T1000 (cell line): ENCODE measurements around the gene ZNF688.
"Not testable (repeated sequence)": the region's sequence is repeated elsewhere in the genome, so short reads cannot be mapped to it uniquely, and the experiment has no call there.

Source experiments
- DNase-seq: peaks from one replicate; lab custom pipeline; 2025; ENCODE audit warnings: mixed read lengths; lab: John Stamatoyannopoulos, UW

The ZNF688 gene

GRCh38 chr16:30571445-30572322 is at the start of gene ZNF688:
TSS of gene ZNF688 (minus strand) at chr16:30571714. CDS start at chr16:30571629, 85 bp downstream.
- peak; percentile 82 for DNase-seq

GRCh38 chr16:30620169-30620568 is 48.7 kb upstream of the ZNF688 start:
- no peak for DNase-seq

DNA sequence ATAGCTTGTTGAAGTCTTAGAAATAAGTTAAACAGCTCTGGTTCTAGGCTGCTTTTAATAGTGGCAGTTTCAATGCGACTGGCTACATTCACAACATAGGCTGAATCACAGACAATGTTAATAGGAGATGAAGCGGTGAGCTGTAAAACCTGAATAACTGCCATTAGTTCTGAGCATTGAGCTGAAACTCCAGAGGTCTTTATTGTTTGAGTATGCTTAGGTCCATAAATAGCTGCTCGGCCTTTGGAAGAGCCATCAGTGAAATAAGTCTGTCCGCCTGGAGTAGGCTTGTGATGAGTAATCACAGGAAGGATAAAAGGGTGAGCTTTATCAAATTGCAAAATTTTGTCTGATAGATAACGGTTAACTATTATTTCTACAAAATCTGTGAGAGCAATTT is 48.1 kb upstream of the ZNF688 start:
- no peak for DNase-seq

DNA sequence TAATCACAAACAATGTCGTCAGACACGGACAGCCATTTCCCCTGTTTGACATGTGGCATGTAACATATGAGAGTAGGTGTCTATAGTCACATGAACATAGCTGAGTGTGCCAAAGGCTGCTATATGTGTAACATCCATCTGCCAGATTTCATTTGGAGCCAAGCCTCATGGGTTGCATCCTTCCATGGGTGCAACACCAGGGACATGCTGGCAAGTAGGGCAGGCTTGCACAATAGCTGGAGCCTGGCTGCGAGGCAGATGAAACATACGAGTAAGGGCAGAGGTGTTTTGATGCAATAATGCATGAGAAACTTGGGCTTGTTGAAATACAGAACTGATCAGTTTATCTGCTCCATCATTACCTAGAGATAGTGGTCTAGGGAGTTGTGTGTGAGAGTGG is 47.7 kb upstream of the ZNF688 start:
- DNase-seq, result no peak

GRCh38 chr16:30615358-30616091 is 44.0 kb upstream of the ZNF688 start:
- no peak for DNase-seq

DNA sequence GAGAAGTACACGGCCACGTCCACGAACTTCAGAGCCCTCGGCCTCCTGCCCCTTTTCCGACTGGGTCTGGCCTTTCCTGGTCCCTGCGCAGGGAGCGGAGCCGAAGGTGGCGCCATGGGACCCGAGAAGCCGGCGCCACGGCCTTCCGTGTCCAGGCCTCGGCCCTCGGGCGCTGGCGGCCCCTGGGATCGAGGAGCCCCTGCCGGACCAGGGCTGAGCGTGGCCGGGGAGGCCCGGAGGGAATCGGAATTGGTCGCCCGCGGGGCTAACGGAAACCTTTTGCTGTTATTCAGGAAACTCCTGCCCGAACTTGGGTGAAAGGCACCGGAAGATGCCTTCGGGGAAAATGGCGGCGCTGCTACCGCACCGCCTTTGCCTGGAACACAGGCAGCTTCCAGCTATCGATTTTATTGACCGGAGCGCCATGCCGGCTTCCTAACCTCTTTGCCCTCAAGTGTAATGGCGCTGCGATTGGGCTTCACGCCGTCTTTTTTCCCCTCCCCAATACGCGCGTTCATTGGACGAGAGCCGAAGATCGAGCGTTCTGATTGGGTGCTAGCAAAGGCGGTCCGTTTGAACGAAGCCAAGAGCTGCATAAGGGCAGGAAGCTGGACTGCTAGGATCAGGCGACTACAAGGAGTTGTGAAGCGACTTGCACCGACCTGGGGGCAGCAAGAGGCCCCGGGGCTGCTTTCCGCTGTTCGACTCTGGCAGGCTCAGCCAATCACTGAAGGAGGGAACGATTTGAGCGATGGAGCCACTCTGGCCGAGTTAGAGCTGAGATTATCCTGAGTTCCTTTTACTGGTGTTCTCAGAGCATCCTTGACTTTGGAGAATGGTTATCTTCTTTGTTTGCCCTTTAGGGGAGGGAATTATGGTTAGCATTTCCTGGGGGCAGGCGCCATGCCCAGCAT is 38.7 kb upstream of the ZNF688 start, which contains the start of gene ZNF689:
TSS of gene ZNF689 (minus strand) at position 464 of the 914 bp plus-strand sequence. CDS start at position 116, 348 bp downstream.
- peak; percentile 96 for DNase-seq

DNA sequence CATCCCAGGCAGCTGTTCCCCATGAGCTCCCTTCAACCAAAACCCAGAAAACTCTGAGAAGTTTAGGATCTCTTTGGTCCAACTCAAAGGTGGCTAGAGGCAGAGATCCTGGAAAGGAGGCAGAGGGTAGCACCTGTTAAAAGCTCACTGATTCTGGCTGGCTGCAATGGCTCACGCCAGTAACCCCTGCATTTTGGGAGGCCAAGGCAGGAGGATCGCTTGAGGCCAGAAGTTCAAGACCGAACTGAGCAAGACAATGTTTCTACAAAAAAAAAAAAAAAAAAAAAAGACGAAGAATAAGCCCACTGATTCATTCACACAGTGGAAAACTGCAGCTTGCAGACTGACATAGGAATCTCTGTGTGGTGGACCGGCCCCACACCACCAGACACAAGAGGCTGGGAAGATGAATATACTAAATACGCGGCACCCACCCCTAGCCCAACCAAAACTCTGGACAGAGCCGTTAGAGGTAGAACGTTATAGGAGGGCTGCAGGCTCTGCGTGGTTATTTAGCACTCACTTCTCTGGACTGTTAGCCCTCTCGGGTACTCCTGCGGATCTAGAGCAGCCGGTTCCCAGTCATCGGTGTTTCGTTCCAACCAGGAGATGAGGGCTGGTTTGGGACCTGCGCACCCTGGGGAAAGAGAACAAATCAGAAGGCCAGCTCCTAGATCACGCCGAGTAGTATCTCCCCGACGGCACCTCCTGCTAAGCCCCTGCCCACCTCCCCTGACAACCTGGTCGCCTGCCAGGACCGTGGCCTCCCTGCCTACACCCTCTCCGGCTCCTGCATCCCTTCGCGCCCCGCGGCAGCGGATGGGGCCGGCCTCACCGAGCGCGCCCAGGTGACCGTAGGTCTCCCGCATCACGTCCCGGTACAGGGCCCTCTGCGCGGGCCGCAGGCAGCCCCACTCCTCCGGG is 37.8 kb upstream of the ZNF688 start:
- no peak for DNase-seq

DNA sequence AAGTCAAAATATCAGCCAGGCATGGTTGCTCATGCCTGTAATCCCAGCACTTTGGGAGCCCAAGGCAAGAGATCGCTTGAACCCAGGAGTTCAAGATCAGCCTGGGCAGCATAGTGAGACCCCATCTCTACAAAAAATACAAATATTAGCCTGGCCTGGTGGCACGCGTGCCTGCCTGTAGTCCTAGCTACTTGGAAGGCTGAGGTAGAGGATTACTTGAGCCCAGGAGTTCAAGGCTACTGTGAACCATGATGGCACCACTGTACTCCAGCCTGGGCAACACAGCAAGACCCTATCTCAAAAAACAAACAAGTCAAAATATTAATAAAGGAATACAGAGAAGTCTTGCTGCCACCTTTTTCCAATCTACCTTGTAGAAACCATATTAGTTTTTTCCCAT is 34.5 kb upstream of the ZNF688 start:
- no peak for DNase-seq

DNA sequence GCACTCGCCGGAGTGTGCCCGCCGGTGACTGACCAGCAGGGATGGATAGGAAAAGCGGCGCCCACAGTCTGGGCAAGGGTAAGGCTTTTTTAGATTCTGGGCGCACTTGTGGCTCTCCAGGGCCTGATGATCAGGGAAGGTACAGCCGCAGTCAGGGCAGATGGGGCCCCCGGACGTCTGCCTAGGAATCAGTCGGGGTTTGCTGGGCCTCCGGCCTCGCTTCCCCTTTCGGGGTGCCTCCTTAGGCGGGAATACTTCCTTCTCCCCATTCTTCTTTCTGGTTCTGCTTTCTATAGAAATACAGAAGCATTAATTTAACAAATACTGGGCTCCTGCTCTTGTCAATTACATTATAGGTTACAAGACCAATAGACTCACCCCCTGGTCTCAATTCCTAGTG is 33.6 kb upstream of the ZNF688 start:
- no peak for DNase-seq

- DNase-seq, result no peak
Observed at GRCh38 chr16:30604316-30604947, 32.9 kb upstream of the ZNF688 start.

DNA sequence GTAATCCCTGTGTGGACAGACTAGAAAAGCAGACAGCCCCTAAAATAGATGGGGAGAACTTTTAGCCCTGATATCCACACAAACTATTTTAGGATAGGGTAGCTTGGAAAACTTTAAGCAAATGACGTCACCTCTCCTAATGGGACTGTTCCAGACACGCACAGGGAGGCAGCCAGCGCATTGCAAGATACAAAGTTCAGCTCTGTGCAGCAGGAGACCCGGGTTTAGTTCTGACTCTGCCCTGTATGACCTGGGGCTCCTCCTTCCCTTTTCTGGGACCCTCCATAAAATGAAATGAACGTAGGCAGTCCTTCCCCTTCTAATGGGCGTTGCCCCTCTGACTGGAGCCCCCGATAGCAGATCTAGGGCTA is 32.4 kb upstream of the ZNF688 start:
- no peak for DNase-seq

DNA sequence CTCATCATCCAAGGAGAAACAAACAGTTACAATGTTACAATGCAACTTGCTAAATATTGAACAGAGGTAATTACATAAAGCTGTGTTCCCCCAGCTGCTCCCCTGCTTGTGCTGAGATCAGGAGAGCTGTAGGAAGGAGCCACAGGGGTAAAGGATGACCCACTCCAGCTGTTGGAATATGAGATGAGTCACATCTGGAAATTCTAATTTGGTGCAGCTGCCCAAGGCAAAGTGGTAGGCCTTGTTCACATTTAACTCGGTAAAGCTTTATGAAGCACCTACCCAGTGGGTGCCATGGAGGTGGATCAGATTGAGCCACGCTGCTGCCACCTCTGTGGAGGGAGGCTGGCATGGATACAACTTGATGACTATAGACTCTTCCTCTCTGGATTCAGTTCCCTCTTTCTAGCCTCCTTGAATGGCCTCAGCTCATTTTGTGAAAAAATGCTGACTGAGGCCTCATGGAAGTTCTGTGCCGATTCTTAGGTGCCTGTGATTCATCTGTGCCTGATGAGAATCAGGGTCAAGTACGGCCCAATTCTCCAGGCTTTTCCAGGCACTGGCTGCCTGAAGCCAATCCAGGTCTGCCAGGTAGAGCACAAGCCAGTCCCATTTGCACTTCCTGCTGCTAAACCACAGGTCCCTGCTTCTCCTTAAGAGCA is 31.2 kb upstream of the ZNF688 start:
- no peak for DNase-seq

- no peak for DNase-seq
Observed at GRCh38 chr16:30601966-30602365, 30.5 kb upstream of the ZNF688 start.

DNA sequence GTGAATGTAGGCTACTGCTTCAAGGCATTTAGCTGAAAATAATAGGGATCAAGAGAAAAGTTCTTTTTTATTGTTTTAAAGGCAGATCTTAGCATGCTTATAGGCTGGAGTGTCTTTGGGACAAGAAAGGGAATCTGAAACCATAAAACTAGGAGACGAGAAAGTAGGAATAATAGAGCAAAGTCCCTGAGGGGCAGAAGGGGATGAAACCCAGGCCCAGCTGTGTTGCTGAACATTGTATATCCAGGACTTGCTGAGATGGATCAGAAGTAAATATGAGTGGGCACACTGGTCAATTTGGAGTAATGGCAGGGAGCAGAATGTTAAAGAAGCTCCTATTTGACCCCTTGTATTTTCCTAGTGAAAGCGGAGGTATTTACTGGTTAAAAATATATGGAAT is 29.4 kb upstream of the ZNF688 start:
- no peak for DNase-seq

DNA sequence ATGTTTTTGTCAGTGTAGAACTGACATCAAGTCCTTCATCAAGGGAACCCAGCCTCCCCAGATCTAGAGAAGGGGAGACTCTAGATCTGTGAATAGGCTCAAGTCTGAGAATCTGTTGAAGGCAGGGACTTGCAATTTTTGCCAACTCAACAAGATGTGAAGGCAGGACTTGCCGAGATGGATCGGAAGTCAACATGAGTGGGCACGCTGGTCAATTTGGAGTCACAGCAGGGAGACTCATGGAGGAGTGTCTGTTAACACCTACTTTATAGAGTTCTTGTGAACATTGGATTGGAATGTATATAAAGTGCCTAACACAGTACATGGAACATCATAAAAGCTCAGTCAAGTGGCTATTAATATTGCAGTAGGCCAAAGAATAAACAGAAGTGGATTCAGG is 28.7 kb upstream of the ZNF688 start:
- DNase-seq, result no peak

DNA sequence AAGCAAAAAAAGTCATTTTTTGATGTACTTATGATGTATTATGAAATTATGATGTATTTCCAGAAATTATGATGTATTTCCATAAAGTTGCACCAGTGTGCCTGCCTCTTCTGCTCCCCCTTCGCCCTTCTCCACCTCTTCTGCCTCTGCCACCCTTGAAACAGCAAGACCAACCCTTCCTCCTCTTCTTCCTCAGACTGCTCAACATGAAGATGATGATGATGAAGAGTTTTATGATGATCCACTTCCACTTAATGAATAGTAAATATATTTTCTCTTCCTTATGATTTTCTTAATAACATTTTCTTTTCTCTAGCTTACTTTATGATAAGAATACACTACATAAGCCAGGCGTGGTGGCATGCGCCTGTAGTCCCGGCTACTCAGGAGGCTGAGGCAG is 21.4 kb upstream of the ZNF688 start:
- no peak for DNase-seq

GRCh38 chr16:30590869-30591268 is 19.4 kb upstream of the ZNF688 start:
- DNase-seq, result not testable (repeated sequence)

GRCh38 chr16:30589582-30589981 is 18.1 kb upstream of the ZNF688 start:
- not testable (repeated sequence) for DNase-seq

DNA sequence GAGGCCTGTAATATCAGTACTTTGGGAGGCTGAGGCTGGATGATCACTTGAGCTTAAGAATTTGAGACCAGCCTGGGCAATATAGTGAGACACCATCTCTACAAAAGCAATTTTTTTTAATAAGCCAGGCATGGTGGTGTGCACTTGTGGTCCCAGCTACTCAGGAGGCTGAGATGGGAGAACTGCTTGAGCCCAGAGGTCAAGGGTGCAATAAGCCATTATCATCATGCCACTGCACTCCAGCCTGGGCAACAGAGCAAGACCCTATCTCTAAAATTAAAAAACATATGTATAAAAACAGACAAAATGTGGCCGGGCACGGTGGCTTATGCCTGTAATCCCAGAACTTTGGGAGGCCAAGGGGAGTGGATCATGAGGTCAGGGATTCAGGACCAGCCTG is 17.1 kb upstream of the ZNF688 start:
- no peak for DNase-seq
